Activated CD4-positive, alpha-beta memory T cell treated with anti-CD3 and anti-CD28 coated beads for 36 hours (primary cell): ENCODE results near the gene HEATR5B. TPM values are rescaled to one million over a fixed set of nuclear protein-coding genes. Genes with fewer than 3 reads are reported as not detected.

Experiments used
- CTCF ChIA-PET: fragments of 350-600 bp; sonication (Branson Sonifier 250); formaldehyde crosslinking; loops from one replicate; lab custom pipeline; 2021; ENCODE audit warnings: antibody characterized with exemption, inconsistent platforms; lab: Charles Lee
- POLR2A ChIA-PET: fragments of 350-600 bp; sonication (Branson Sonifier 250); formaldehyde crosslinking; loops from one replicate; lab custom pipeline; 2021; ENCODE audit warnings: antibody characterized with exemption; lab: Charles Lee
- DNase-seq: peaks from one replicate; pipeline ENCODE4 v3.0.0-alpha.2; 2020
- H3K27ac Mint-ChIP-seq: one replicate; pipeline ENCODE4 v1.8.0; 2021; ENCODE audit warnings: mixed read lengths
- H3K27me3 Mint-ChIP-seq: one replicate; pipeline ENCODE4 v1.8.0; 2021; ENCODE audit warnings: mixed read lengths
- H3K36me3 Mint-ChIP-seq: one replicate; pipeline ENCODE4 v1.8.0; 2021; ENCODE audit warnings: mixed read lengths
- H3K4me1 Mint-ChIP-seq: one replicate; pipeline ENCODE4 v1.8.0; 2021; ENCODE audit warnings: low read depth, mixed read lengths
- H3K4me3 Mint-ChIP-seq: one replicate; pipeline ENCODE4 v1.8.0; 2021; ENCODE audit warnings: mild to moderate bottlenecking, mixed read lengths
- H3K9me3 Mint-ChIP-seq: one replicate; pipeline ENCODE4 v1.8.0; 2021; ENCODE audit warnings: mixed read lengths
- intact Hi-C: fragments of 100-400 bp; cut with micrococcal nuclease; formaldehyde crosslinking; loops from one replicate; pipeline ENCODE4 v1.15.1; 2023
- total RNA-seq, 2 experiments: library from RNA; stranded (reverse); gene quantifications; one replicate each; pipeline ENCODE4 v1.2.3, GENCODE V29; 2021

Gene HEATR5B
- total RNA-seq, 2 experiments from 2014 or later = 18.1 to 20.3 TPM

GRCh38 chr2:37100054-37100453, 15.9 kb upstream of the HEATR5B start:
- intact Hi-C loops = no loop called here
- no peak overlapping the region for H3K27ac Mint-ChIP-seq

DNA sequence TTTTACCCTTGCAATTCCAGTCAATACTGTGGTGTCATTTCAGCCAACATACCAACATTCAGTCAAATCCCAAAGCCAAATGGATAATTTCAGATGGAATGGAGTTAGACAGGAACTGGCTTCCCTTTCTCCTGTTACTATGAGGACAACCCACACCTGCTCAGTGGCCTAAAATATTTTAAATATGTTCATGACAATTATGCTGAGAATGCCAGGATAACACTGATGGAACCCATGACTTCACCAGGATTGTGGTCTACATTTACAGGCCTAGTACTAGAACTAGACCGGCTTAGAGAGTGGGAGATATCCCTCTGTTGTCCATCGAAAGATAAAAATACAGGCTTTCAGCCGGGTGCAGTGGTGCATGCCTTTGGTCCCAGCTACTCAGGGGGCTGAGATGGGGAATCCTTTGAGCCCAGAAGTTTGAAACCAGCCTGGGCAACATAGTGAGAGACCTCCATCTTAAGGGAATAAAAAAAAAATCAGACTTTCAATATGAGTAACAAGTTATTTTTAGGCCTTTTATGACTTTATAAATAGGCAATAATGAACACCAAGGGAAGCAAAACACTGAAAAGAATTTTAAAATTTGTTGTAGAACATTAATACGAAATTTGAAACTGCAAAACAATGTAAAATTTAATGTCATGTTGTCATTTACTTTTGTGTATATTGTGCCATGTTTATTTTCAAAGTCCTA, 14.4 kb upstream of the HEATR5B start:
- intact Hi-C loops = no loop called here
- Mint-ChIP-seq H3K27ac (no peak overlapping the region), H3K4me3 (no peak overlapping the region), H3K4me1 (no peaks in the 10 kb centered on the region), H3K27me3 (no peaks in the 10 kb centered on the region), H3K36me3 (peaks cover 22% of the 10 kb centered on the region), H3K9me3 (no peaks in the 10 kb centered on the region)
- no peak for DNase-seq
- ChIA-PET POLR2A (no interaction called here), CTCF (no interaction called here)

More at GRCh38 chr2:37100054-37100453, 15.9 kb upstream of the HEATR5B start:
- Mint-ChIP-seq H3K9me3 (no peaks in the 10 kb centered on the region), H3K36me3 (peaks cover 17% of the 10 kb centered on the region), H3K27me3 (no peaks in the 10 kb centered on the region), H3K4me1 (no peaks in the 10 kb centered on the region), H3K4me3 (no peak overlapping the region)
- ChIA-PET CTCF (no interaction called here), POLR2A (no interaction called here)
- no peak for DNase-seq

GRCh38 chr2:37096568-37096967, 12.4 kb upstream of the HEATR5B start:
- no peak for DNase-seq
- H3K36me3 Mint-ChIP-seq = peaks cover 27% of the 10 kb centered on the region
- no peaks in the 10 kb centered on the region for H3K4me1 Mint-ChIP-seq
- H3K9me3 Mint-ChIP-seq = no peaks in the 10 kb centered on the region
- no peak overlapping the region for H3K4me3 Mint-ChIP-seq
- intact Hi-C loops = no loop called here
- H3K27ac Mint-ChIP-seq = no peak overlapping the region
- no peaks in the 10 kb centered on the region for H3K27me3 Mint-ChIP-seq
- CTCF ChIA-PET = no interaction called here
- POLR2A ChIA-PET = no interaction called here

GRCh38 chr2:37091873-37092272, 7.7 kb upstream of the HEATR5B start:
- intact Hi-C loops = no loop called here
- Mint-ChIP-seq H3K36me3 (peaks cover 28% of the 10 kb centered on the region), H3K27me3 (no peaks in the 10 kb centered on the region), H3K9me3 (no peaks in the 10 kb centered on the region), H3K27ac (no peak overlapping the region), H3K4me1 (no peaks in the 10 kb centered on the region), H3K4me3 (no peak overlapping the region)
- POLR2A ChIA-PET = no interaction called here
- CTCF ChIA-PET = no interaction called here
- no peak for DNase-seq

- peaks cover 21% of the 10 kb centered on the region for H3K36me3 Mint-ChIP-seq
- no peak overlapping the region for H3K4me3 Mint-ChIP-seq
- CTCF ChIA-PET = no interaction called here
Measured at GRCh38 chr2:37090019-37090477, 5.9 kb upstream of the HEATR5B start.

GRCh38 chr2:37085731-37086147, 1.6 kb upstream of the HEATR5B start:
- no peaks in the 10 kb centered on the region for H3K27me3 Mint-ChIP-seq
- no peak overlapping the region for H3K4me3 Mint-ChIP-seq
- CTCF ChIA-PET = interaction anchor here (1.0 kb wide), 1 partner anchor 83 kb away, joined by 4 read pairs; no protein-coding TSS in a partner anchor
- intact Hi-C loops = loop anchor here (2.0 to 10.0 kb wide), 2 partner anchors 145 to 789 kb away; partner anchors contain the start of genes CEBPZ and NDUFAF7
- peak; percentile 33 for DNase-seq
- no peaks in the 10 kb centered on the region for H3K9me3 Mint-ChIP-seq
- H3K4me1 Mint-ChIP-seq = peaks cover 22% of the 10 kb centered on the region
- peaks cover 14% of the 10 kb centered on the region for H3K36me3 Mint-ChIP-seq
- H3K27ac Mint-ChIP-seq = no peak overlapping the region
- POLR2A ChIA-PET = interaction anchor here (0.6 kb wide), 1 partner anchor 232 kb away, joined by 3 read pairs; no protein-coding TSS in a partner anchor

More at GRCh38 chr2:37090019-37090477, 5.9 kb upstream of the HEATR5B start:
- DNase-seq = no peak
- intact Hi-C loops = no loop called here
- POLR2A ChIA-PET = no interaction called here
- Mint-ChIP-seq H3K9me3 (no peaks in the 10 kb centered on the region), H3K4me1 (no peaks in the 10 kb centered on the region), H3K27me3 (no peaks in the 10 kb centered on the region), H3K27ac (no peak overlapping the region)

- ChIA-PET CTCF (no interaction called here), POLR2A (no interaction called here)
- no peak for DNase-seq
- Mint-ChIP-seq H3K4me1 (peaks cover 31% of the 10 kb centered on the region), H3K9me3 (no peaks in the 10 kb centered on the region), H3K27me3 (no peaks in the 10 kb centered on the region), H3K4me3 (no peak overlapping the region), H3K36me3 (peaks cover 16% of the 10 kb centered on the region), H3K27ac (no peak overlapping the region)
- intact Hi-C loops = loop anchor here (1.0 to 10.0 kb wide), 5 partner anchors 112 to 1667 kb away; partner anchors contain the start of genes CEBPZ, CEBPZOS, NDUFAF7 and SRSF7
Measured at GRCh38 chr2:37084797-37085196, 625 bp upstream of the HEATR5B start.

- Mint-ChIP-seq H3K36me3 (peaks cover 21% of the 10 kb centered on the region), H3K4me3 (no peak overlapping the region), H3K27ac (peak overlapping the region; percentile 63), H3K27me3 (no peaks in the 10 kb centered on the region), H3K9me3 (no peaks in the 10 kb centered on the region), H3K4me1 (peaks cover 50% of the 10 kb centered on the region)
- POLR2A ChIA-PET = no interaction called here
- CTCF ChIA-PET = no interaction called here
- intact Hi-C loops = loop anchor here (10.0 kb wide), 1 partner anchor 794 kb away; no protein-coding TSS in a partner anchor
- no peak for DNase-seq
Measured at GRCh38 chr2:37080689-37081088, 3.5 kb downstream of the HEATR5B start.

DNA sequence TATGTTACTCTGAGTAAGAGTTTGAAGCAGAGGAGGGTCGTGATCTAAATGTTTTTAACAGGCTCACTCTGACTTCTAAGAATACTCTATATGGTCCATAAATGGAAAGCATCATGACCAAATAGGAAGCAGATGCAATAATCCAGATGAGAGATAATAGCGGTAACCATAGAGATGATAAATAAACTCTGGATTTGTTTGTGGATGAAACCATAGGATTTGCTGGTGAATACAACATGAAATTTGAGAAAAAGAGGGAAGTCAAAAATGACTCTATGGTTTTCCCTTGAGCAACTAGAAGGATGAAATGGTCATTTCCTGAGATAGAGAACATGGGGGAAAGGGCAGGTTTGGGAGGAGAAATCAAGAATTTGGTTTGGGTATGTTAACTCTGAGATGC, 3.9 kb downstream of the HEATR5B start:
- Mint-ChIP-seq H3K27me3 (no peaks in the 10 kb centered on the region), H3K4me1 (peaks cover 53% of the 10 kb centered on the region), H3K4me3 (peak overlapping the region; percentile 37), H3K9me3 (no peaks in the 10 kb centered on the region), H3K27ac (peak overlapping the region; percentile 63), H3K36me3 (peaks cover 24% of the 10 kb centered on the region)
- ChIA-PET CTCF (no interaction called here), POLR2A (no interaction called here)
- DNase-seq = no peak
- intact Hi-C loops = loop anchor here (10.0 kb wide), 1 partner anchor 795 kb away; no protein-coding TSS in a partner anchor

GRCh38 chr2:37070931-37071330, 13.2 kb downstream of the HEATR5B start:
- peaks cover 35% of the 10 kb centered on the region for H3K36me3 Mint-ChIP-seq
- ChIA-PET CTCF (interaction anchor here (0.6 kb wide), 1 partner anchor 16 kb away, joined by 4 read pairs; no protein-coding TSS in a partner anchor), POLR2A (no interaction called here)
- no peak overlapping the region for H3K4me3 Mint-ChIP-seq
- H3K27ac Mint-ChIP-seq = no peak overlapping the region
- H3K27me3 Mint-ChIP-seq = no peaks in the 10 kb centered on the region
- H3K9me3 Mint-ChIP-seq = no peaks in the 10 kb centered on the region
- H3K4me1 Mint-ChIP-seq = peaks cover 24% of the 10 kb centered on the region
- intact Hi-C loops = no loop called here
- no peak for DNase-seq

DNA sequence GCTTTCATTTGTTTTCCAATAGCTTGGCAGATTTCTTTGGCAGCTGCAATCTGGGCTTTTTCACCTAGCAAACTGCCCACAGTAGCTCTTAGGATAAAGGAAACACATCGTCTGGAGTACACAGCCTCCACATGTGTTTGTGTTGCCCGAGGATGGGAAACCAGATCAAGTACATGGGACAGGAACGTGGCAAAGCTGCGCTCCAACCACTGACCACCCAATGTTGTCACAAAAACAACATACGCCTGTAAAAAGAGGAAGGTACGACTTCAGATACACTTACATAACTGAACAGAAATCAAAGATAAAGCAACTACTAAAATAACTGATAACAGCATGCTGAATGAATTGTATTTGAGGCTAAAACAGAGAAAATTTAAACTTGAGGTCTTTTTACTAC, 15.5 kb downstream of the HEATR5B start:
- no peak overlapping the region for H3K27ac Mint-ChIP-seq
- peaks cover 29% of the 10 kb centered on the region for H3K36me3 Mint-ChIP-seq
- no peak for DNase-seq
- H3K4me1 Mint-ChIP-seq = peaks cover 14% of the 10 kb centered on the region
- H3K4me3 Mint-ChIP-seq = no peak overlapping the region
- H3K27me3 Mint-ChIP-seq = no peaks in the 10 kb centered on the region
- ChIA-PET CTCF (no interaction called here), POLR2A (no interaction called here)
- no peaks in the 10 kb centered on the region for H3K9me3 Mint-ChIP-seq
- intact Hi-C loops = no loop called here

DNA sequence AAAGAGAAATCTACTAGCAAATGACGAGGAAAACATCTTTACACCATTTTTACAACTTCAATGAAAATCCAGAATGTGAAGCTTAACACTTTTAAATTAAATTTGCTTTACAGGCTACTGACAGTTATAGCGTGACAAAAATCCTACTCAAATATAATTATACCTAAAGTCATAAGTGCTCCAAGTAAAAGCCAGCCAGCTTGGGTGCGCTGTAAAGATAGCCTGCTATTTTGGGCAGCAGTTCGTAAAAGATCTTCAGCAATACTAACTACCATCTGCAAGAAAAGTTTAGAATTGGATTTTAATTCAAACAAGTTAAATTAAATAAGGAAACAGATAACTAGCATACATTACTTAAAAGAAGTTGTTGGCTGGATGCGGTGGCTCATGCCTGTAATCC, 22.4 kb downstream of the HEATR5B start:
- peaks cover 2% of the 10 kb centered on the region for H3K4me1 Mint-ChIP-seq
- H3K27ac Mint-ChIP-seq = no peak overlapping the region
- POLR2A ChIA-PET = no interaction called here

More for the DNA sequence above, 22.4 kb downstream of the HEATR5B start:
- Mint-ChIP-seq H3K27me3 (no peaks in the 10 kb centered on the region), H3K36me3 (peaks cover 28% of the 10 kb centered on the region), H3K9me3 (no peaks in the 10 kb centered on the region), H3K4me3 (no peak overlapping the region)
- intact Hi-C loops = no loop called here
- DNase-seq = no peak
- CTCF ChIA-PET = no interaction called here
